GM12878 (cell line): ENCODE results near the gene ZNF610. TPM values are rescaled to one million over a fixed set of nuclear protein-coding genes. Genes with fewer than 3 reads are reported as not detected.

Source experiments
- E4F1 ChIP-seq: fragments of 450-650 bp; IDR thresholded peaks from 2 replicates; pipeline ENCODE4 v1.6.1; 2018; ENCODE audit warnings: borderline replicate concordance, mild to moderate bottlenecking; ENCODE audit not compliant: partially characterized antibody
- EGR1 ChIP-seq, 2 experiments: IDR thresholded peaks; 1 replicate in 1 of 2; 2 replicates in 1 of 2; pipeline ENCODE4 v1.6.1; 2011 to 2012; ENCODE audit warnings: low read depth in 2 of 2, low read length in 2 of 2, borderline replicate concordance in 1 of 2, mild to moderate bottlenecking in 1 of 2, moderate library complexity in 1 of 2
- HDAC6 ChIP-seq: fragments of 200-600 bp; sonication (generic); IDR thresholded peaks from one replicate; pipeline ENCODE4 v1.8.0; 2017; ENCODE audit warnings: antibody characterized with exemption; ENCODE audit not compliant: unreplicated experiment
- MLLT1 ChIP-seq: fragments of 450-650 bp; IDR thresholded peaks from 2 replicates; pipeline ENCODE4 v1.6.1; 2016; ENCODE audit warnings: mild to moderate bottlenecking
- MTA2 ChIP-seq: fragments of 450-650 bp; IDR thresholded peaks from 2 replicates; pipeline ENCODE4 v1.6.1; 2016; ENCODE audit warnings: low read depth, mild to moderate bottlenecking, moderate library complexity
- NKRF ChIP-seq: fragments of 450-650 bp; conservative IDR thresholded peaks from 2 replicates; pipeline ENCODE4 v1.6.1; 2017; ENCODE audit warnings: mild to moderate bottlenecking, moderate library complexity
- NR2C1 ChIP-seq: fragments of 450-650 bp; IDR thresholded peaks from 2 replicates; pipeline ENCODE4 v1.6.1; 2017; ENCODE audit warnings: antibody characterized with exemption, mild to moderate bottlenecking, moderate library complexity
- PAX8 ChIP-seq: fragments of 450-650 bp; IDR thresholded peaks from 2 replicates; pipeline ENCODE4 v1.6.1; 2017; ENCODE audit warnings: mild to moderate bottlenecking, moderate library complexity
- PKNOX1 ChIP-seq: fragments of 450-650 bp; IDR thresholded peaks from 2 replicates; pipeline ENCODE4 v1.6.1; 2016; ENCODE audit warnings: mild to moderate bottlenecking
- POU2F2 ChIP-seq: IDR thresholded peaks from 3 replicates; pipeline ENCODE4 v1.6.1; 2011; ENCODE audit warnings: low read depth, mild to moderate bottlenecking, low read length, borderline replicate concordance
- SRF ChIP-seq, 2 experiments: IDR thresholded peaks; 2 replicates each; pipeline ENCODE4 v1.6.1; 2011; ENCODE audit warnings: low read depth in 2 of 2, low read length in 2 of 2, mild to moderate bottlenecking in 1 of 2, moderate library complexity in 1 of 2
- ZNF592 ChIP-seq: fragments of 450-650 bp; IDR thresholded peaks from 2 replicates; pipeline ENCODE4 v1.6.1; 2017; ENCODE audit warnings: mild to moderate bottlenecking, moderate library complexity
- polyA plus RNA-seq, 11 experiments: library from polyadenylated mRNA; depleted of rRNA in 4 of 11; unstranded in 6 of 11; stranded (reverse) in 5 of 11; fragments of >200 nt; fragmentation: Nextera tagmentation in 4 of 11; fragmentation: Illumina TruSeq in 1 of 11; extraction: Ambion mirVana in 4 of 11; extraction: Trizol in 1 of 11; gene quantifications; 1 replicate in 1 of 11; 2 replicates in 10 of 11; pipeline versions ENCODE4 v1.2.1 to v1.2.3, GENCODE V29; 2011 to 2016; ENCODE audit warnings: inconsistent platforms in 2 of 11, missing spikeins in 2 of 11, low read depth in 1 of 11
- total RNA-seq, 4 experiments: library from RNA; depleted of rRNA in 3 of 4; stranded (reverse); fragments of >200 nt in 3 of 4; fragmentation: Illumina TruSeq in 1 of 4; extraction: Trizol in 1 of 4; gene quantifications; 2 replicates each; pipeline versions ENCODE4 v1.2.1 to v1.2.3, GENCODE V29; 2013 to 2021

ZNF610 gene
- total and polyA plus RNA-seq, 10 of the 15 experiments (the other 5 are each of a cell fraction or from before 2014, with no cell fraction given), result 0.11 to 1.2 (median 0.53) TPM

- TF ChIP-seq E4F1 (no peak), MLLT1 (peak; percentile 98), NR2C1 (peak; percentile 90), MTA2 (no peak), PKNOX1 (no peak), ZNF592 (no peak), NKRF (no peak), SRF (IDR thresholded peaks at IDR 0.05; ENCODE audit: low read depth in 2 of 2, low read length in 2 of 2) (no peak), POU2F2 (peak; percentile 41; the same call in 1 of the 3 replicates), PAX8 (no peak), HDAC6 (no peak), EGR1 (IDR thresholded peaks at IDR 0.05; ENCODE audit: borderline replicate concordance in 1 of 2, low read depth in 2 of 2, low read length in 2 of 2) (peak in 1 of 2 experiments; percentile 43; a peak in 1 of 3 replicates)
These were observed 61.5 kb downstream of the ZNF610 start, which contains the start of gene ZNF528 (continued) for GRCh38 chr19:52397310-52398080.
